Skeletal muscle tissue (tissue), 4 donors: Measurements from ENCODE around the gene TLE4. TPM values are rescaled to one million over a fixed set of nuclear protein-coding genes. Genes with fewer than 3 reads are reported as not detected.
A peak's percentile ranks its signal among the peaks of the same experiment; 100 is the strongest.
"Not testable (repeated sequence)": the region's sequence is repeated elsewhere in the genome, so short reads cannot be mapped to it uniquely, and the experiment has no call there.

Experiments used
- H3K27ac ChIP-seq: one replicate; pipeline ENCODE4 v1.7.0; 2013; ENCODE audit warnings: mild to moderate bottlenecking, low read depth, low read length, inconsistent platforms
- H3K27me3 ChIP-seq, 3 donors: one replicate each; pipeline ENCODE4 v1.7.0; 2013; ENCODE audit warnings: low read length in 3 of 3; ENCODE audit not compliant: control insufficient read depth in 3 of 3, insufficient read depth in 3 of 3
- H3K36me3 ChIP-seq, 3 donors: one replicate each; pipeline ENCODE4 v1.7.0; 2013; ENCODE audit warnings: low read length in 3 of 3; ENCODE audit not compliant: control insufficient read depth in 3 of 3, insufficient read depth in 3 of 3
- H3K4me1 ChIP-seq, 3 donors: one replicate each; pipeline ENCODE4 v1.7.0; 2013; ENCODE audit warnings: low read length in 3 of 3, mild to moderate bottlenecking in 3 of 3; ENCODE audit not compliant: control insufficient read depth in 3 of 3, insufficient read depth in 3 of 3
- H3K4me3 ChIP-seq, 3 donors: one replicate each; pipeline ENCODE4 v1.7.0; 2013; ENCODE audit warnings: low read length in 3 of 3
- H3K9ac ChIP-seq, 3 donors: one replicate each; pipeline ENCODE4 v1.7.0; 2013; ENCODE audit warnings: low read length in 3 of 3, mild to moderate bottlenecking in 3 of 3, moderate library complexity in 2 of 3, low read depth in 1 of 3
- H3K9me3 ChIP-seq, 3 donors: one replicate each; pipeline ENCODE4 v1.7.0; 2013; ENCODE audit warnings: low read length in 3 of 3; ENCODE audit not compliant: control insufficient read depth in 3 of 3
- total RNA-seq: library from RNA; depleted of rRNA; stranded (reverse); fragments of >200 nt; gene quantifications from one replicate; pipeline ENCODE4 v1.2.3, GENCODE V29; 2014
- donor health status: Osteomylitis.

TLE4 gene
- total RNA-seq, 1 donor from 2014 or later, result 14.6 TPM

DNA sequence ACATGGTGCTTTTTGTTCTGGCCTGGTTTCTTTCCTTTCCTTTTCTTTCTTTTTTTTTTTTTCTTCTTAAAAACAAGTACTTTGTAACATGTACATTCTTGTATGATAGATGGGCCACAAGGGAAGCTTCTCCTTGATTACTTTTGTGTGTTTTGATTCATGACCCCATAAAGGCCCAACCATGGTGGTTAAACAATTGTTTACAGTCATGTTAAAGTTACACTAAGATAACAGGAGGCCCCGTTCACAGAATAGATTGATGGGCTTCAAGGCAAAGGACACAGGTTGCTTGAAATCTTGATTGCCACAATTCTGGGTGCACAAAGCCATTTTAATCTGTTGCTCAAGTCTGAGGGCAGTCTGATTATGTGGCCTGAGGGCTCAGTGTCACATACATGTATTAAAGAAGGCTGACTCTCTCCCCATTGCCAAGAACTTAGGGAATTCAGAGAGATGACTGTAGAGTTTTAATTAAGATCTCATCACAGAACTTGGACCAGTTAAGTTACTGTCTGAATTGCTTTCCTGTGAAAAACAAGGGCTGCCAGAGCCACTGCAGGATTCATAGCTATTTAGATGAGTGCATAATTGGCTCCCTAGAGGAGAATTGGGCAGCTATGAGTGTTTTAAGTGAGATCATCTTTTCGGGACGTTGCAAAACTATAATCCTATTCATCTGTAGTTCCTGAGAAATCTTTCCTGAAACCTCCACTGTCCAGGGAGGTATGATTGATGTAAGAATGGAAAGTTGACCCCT is 163.4 kb downstream of the TLE4 start:
- no peaks in the 10 kb centered on the region for H3K9me3 ChIP-seq
- H3K4me1 ChIP-seq, result peaks cover 0 to 3% (median 2%) of the 10 kb centered on the region in 3 donors
- no peaks in the 10 kb centered on the region for H3K36me3 ChIP-seq
- no peak overlapping the region for H3K27ac ChIP-seq
- no peak overlapping the region for H3K9ac ChIP-seq
- H3K27me3 ChIP-seq, result no peaks in the 10 kb centered on the region
- no peak overlapping the region for H3K4me3 ChIP-seq

DNA sequence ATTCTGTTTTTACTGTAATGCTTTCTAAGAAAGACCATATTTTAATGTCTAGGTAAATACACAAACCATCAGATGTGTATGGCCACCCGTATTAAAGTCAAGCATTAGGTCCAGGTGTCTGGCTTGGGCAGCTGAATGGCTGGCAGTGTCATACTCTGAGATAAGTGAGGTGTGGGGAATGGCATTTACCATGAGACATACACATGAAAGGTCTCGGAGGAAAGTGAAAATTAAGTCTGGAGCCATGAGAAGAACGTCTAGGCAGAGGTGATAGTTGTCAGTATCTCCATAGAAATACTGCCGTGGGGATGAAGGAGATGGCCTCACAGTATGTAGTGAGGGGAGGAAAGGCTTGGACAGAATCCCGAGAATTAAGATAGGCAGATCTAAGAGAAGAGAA is 164.3 kb downstream of the TLE4 start:
- Histone ChIP-seq H3K36me3 (no peaks in the 10 kb centered on the region), H3K9me3 (no peaks in the 10 kb centered on the region), H3K9ac (no peak overlapping the region), H3K27ac (no peak overlapping the region), H3K27me3 (no peaks in the 10 kb centered on the region), H3K4me1 (peaks cover 0 to 3% (median 0%) of the 10 kb centered on the region in 3 donors), H3K4me3 (no peak overlapping the region)

DNA sequence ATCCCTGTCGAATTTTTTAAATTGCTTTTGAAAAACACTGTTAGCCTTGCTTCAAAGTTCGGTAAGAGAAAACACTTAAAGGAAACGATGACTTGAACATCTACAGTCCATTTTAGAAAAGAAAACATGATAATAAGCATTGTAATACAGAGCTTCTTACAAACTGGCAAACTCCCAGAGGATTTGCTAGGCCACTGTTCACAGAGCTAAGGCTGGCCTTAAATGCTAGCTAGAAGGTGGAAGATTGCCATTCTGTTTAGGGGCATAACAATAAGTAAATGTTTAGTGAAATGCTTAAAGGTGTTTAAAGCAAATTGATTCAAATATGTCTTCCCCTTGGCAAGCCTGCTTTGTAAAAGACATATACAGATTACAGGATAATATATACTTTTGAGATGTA is 169.6 kb downstream of the TLE4 start:
- Histone ChIP-seq H3K9me3 (no peaks in the 10 kb centered on the region), H3K36me3 (no peaks in the 10 kb centered on the region), H3K9ac (no peak overlapping the region), H3K27me3 (no peaks in the 10 kb centered on the region), H3K4me1 (peaks cover 3 to 10% (median 5%) of the 10 kb centered on the region in 3 donors), H3K4me3 (no peak overlapping the region), H3K27ac (no peak overlapping the region)

DNA sequence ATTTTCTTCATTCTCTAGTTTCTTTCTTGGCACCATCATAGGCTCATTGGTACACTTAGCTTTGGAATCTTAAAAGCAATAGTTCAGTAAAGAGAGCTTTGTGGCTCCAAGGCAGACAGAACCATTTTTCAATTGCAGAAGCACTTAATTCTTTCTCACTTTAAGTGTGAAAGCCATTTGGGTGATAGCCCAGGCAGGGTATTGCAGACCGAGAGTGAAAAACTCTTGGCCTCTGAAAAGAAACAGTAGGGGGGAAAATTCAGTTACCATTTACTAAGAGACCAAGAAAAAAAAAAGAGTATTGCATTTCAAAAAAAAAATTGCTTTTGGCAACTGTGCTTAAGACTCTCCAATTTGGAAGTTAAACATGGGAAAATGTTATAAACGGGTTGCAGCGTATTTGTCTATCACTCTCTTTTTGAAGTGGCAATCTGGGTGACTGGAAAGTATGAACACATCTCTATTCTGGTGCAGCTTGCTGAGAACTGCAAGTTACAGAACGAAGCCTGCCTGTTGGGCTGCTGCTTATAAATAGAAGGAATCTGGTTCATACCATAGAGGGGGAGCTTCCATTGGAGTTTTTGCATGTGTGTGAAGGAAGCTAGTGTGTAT is 170.5 kb downstream of the TLE4 start:
- Histone ChIP-seq H3K4me1 (peaks cover 3 to 10% (median 5%) of the 10 kb centered on the region in 3 donors), H3K9ac (no peak overlapping the region), H3K9me3 (no peaks in the 10 kb centered on the region), H3K4me3 (peak overlapping the region in 1 of 3 donors; percentile 36), H3K36me3 (no peaks in the 10 kb centered on the region), H3K27me3 (no peaks in the 10 kb centered on the region), H3K27ac (peak overlapping the region; percentile 68)

DNA sequence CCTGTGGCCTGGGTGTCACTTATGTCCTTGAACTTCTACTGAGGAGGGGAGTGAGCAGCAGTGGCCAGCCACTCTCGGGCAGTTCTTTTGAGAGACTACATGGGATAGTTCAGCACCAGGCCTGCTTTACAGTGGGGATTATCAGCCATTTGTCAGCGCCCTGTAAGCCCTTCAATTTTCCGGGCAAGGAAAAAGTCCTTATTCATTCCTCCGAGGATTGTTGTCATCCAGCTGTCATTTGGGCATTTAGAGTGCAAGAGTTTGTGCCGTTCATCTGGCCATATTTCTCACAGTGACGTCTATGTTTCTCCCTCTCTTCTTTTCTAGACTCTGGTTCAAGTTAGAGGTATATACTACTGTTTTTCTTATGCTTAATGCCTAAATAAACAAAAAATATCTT is 172.8 kb downstream of the TLE4 start:
- H3K27me3 ChIP-seq, result no peaks in the 10 kb centered on the region
- no peak overlapping the region for H3K27ac ChIP-seq
- no peak overlapping the region for H3K4me3 ChIP-seq
- H3K9me3 ChIP-seq, result no peaks in the 10 kb centered on the region
- H3K9ac ChIP-seq, result no peak overlapping the region
- H3K4me1 ChIP-seq, result peaks cover 3 to 10% (median 5%) of the 10 kb centered on the region in 3 donors
- H3K36me3 ChIP-seq, result no peaks in the 10 kb centered on the region

DNA sequence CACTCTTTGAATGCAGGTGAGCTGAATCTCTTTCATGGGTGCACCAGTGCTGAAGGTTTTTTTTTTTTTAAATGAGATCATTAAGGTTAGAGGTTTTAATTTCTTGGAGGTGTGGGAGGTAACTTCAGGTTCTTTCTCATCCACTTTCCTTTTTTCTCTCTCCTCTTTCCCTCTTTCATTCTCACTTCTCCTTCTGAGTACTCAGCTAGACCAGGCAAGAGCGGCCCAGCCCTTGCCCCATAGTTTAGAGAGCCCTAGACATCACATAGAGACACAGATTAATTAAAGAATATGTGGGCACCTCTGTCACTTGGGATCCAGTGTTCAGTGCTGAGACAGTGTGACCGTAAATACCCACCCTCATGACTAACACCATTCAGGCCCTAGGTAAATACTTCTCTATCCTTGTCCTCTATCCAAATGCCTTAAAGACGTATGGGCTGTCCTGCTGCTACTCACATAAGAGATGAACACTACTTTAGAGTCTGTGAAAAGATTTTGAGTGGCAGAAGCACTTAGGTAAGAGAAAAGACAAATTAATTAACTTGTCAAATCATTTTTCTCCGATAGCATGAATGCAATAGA is 174.1 kb downstream of the TLE4 start:
- Histone ChIP-seq H3K4me3 (no peak overlapping the region), H3K36me3 (no peaks in the 10 kb centered on the region), H3K4me1 (peaks cover 3 to 10% (median 5%) of the 10 kb centered on the region in 3 donors), H3K9ac (no peak overlapping the region), H3K9me3 (no peaks in the 10 kb centered on the region), H3K27ac (no peak overlapping the region), H3K27me3 (no peaks in the 10 kb centered on the region)

DNA sequence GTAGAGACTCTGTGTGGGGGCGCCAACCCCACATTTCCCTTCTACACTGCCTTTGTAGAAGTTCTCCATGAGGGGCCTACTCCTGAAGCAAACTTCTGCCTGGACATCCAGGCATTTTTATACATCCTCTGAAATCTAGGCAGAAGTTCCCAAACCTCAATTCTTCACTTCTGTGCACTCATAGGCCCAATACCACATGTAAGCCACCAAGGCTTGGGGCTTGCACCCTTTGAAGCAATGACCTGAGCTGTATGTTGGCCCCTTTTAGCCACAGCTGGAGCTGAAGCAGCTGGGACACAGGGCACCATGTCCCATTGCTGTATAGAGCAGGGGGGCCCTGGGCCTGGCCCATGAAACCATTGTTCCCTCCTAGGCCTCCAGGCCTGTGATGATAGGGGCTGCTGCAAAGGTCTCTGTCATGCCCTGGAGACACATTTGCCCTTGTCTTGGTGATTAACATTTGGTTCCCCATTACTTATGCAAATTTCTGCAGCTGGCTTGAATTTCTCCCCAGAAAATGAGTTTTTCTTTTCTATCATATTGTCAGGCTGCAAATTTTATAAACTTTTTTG is 180.2 kb downstream of the TLE4 start:
- not testable (repeated sequence) for H3K9me3 ChIP-seq, H3K36me3 ChIP-seq, H3K27ac ChIP-seq, H3K9ac ChIP-seq, H3K27me3 ChIP-seq, H3K4me3 ChIP-seq, H3K4me1 ChIP-seq

DNA sequence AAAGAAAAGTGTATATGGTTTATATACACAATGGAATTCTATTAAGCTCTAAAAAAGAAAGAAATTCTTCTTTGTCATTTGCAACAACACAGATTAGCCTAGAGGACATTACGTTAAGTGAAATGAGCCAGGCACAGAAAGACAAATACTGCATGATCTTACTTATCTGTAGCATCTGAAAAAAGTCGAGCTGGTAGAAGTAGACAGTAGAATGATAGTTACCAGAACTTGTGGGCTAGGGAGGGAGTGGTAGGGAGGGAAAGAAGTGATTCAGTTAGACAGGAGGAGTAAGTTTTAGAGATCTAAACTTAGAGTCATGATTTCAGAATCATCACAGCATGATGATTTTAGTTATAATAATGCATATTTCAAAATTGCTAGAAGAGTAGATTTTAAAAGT is 184.6 kb downstream of the TLE4 start:
- Histone ChIP-seq H3K9ac (no peak overlapping the region), H3K27me3 (no peaks in the 10 kb centered on the region), H3K4me3 (no peak overlapping the region), H3K9me3 (no peaks in the 10 kb centered on the region), H3K36me3 (no peaks in the 10 kb centered on the region), H3K27ac (no peak overlapping the region), H3K4me1 (no peaks in the 10 kb centered on the region)

DNA sequence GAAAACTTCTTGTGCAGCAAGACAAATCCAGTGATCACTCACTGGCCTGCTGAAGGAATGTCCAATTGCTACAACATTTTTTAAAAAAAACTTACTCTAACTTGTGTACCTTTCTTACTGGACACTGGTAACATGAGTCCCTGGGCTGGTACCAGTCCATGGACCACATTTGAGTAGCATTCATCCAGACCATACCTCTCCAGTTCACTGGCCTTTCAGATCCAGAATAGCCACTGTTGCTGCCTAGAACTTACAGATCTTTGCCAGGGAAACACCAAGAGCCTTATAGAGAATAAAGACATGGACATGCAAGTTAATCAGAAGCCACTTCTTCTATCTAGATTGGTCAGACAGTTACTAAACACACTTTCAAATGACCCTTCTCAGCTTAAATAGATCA is 185.3 kb downstream of the TLE4 start:
- no peak overlapping the region for H3K4me3 ChIP-seq
- H3K27me3 ChIP-seq, result no peaks in the 10 kb centered on the region
- H3K9ac ChIP-seq, result no peak overlapping the region
- H3K9me3 ChIP-seq, result no peaks in the 10 kb centered on the region
- no peaks in the 10 kb centered on the region for H3K4me1 ChIP-seq
- no peaks in the 10 kb centered on the region for H3K36me3 ChIP-seq
- H3K27ac ChIP-seq, result no peak overlapping the region
